ENCODE measurements around the gene LRRFIP1.

The LRRFIP1 gene

GRCh38 chr2:237633061-237633561, 5.7 kb downstream of the LRRFIP1 start:
- no peak for TF ChIP-seq MAX (IDR thresholded peaks at IDR 0.05)
- TF ChIP-seq TCF12 (IDR thresholded peaks at IDR 0.05; ENCODE audit: low read depth) = no peak

- TF ChIP-seq TAF1 (IDR thresholded peaks at IDR 0.05; ENCODE audit: low read depth) (no peak), TEAD4 (IDR thresholded peaks at IDR 0.05) (no peak), YY1 (IDR thresholded peaks at IDR 0.05; ENCODE audit: low read depth) (no peak)
These were observed 9.2 kb downstream of the LRRFIP1 start for GRCh38 chr2:237636578-237636977.

GRCh38 chr2:237637429-237638135, 10.2 kb downstream of the LRRFIP1 start:
- TF ChIP-seq USF1 (IDR thresholded peaks at IDR 0.05) (no peak), REST (IDR thresholded peaks at IDR 0.05; ENCODE audit: low read depth) (no peak), YY1 (IDR thresholded peaks at IDR 0.05; ENCODE audit: low read depth) (no peak), EP300 (IDR thresholded peaks at IDR 0.05; ENCODE audit: borderline replicate concordance) (no peak), ZBTB7A (IDR thresholded peaks at IDR 0.05; ENCODE audit: low read depth) (no peak), NFIC (IDR thresholded peaks at IDR 0.05) (no peak), CREB1 (IDR thresholded peaks at IDR 0.05; ENCODE audit: low read depth) (no peak), TEAD4 (IDR thresholded peaks at IDR 0.05) (no peak)

- TF ChIP-seq ZBTB7A (IDR thresholded peaks at IDR 0.05; ENCODE audit: low read depth) = no peak
- TF ChIP-seq RAD21 (IDR thresholded peaks at IDR 0.05; ENCODE audit: low read depth) = no peak
- TF ChIP-seq EP300 (IDR thresholded peaks at IDR 0.05; ENCODE audit: borderline replicate concordance) = no peak
- TF ChIP-seq USF1 (IDR thresholded peaks at IDR 0.05) = no peak
- TF ChIP-seq FOXM1 (IDR thresholded peaks at IDR 0.05; ENCODE audit: borderline replicate concordance, low read depth) = no peak
- no peak for TF ChIP-seq EGR1 (IDR thresholded peaks at IDR 0.05)
- no peak for TF ChIP-seq REST (IDR thresholded peaks at IDR 0.05; ENCODE audit: low read depth)
- no peak for TF ChIP-seq CREB1 (IDR thresholded peaks at IDR 0.05; ENCODE audit: low read depth)
- TF ChIP-seq TCF12 (IDR thresholded peaks at IDR 0.05; ENCODE audit: low read depth) = no peak
- no peak for TF ChIP-seq TAF1 (IDR thresholded peaks at IDR 0.05; ENCODE audit: low read depth)
- no peak for TF ChIP-seq NFIC (IDR thresholded peaks at IDR 0.05)
- no peak for TF ChIP-seq CEBPB (IDR thresholded peaks at IDR 0.05)
- no peak for TF ChIP-seq MAX (IDR thresholded peaks at IDR 0.05)
- no peak for TF ChIP-seq TEAD4 (IDR thresholded peaks at IDR 0.05)
These were observed 10.8 kb downstream of the LRRFIP1 start for GRCh38 chr2:237638176-237638575.

GRCh38 chr2:237639052-237639835, 11.9 kb downstream of the LRRFIP1 start:
- TF ChIP-seq TAF1 (IDR thresholded peaks at IDR 0.05; ENCODE audit: low read depth) (no peak), ZBTB7A (IDR thresholded peaks at IDR 0.05; ENCODE audit: low read depth) (no peak), MAX (IDR thresholded peaks at IDR 0.05) (no peak), EGR1 (IDR thresholded peaks at IDR 0.05) (no peak), TEAD4 (IDR thresholded peaks at IDR 0.05) (no peak), YY1 (IDR thresholded peaks at IDR 0.05; ENCODE audit: low read depth) (no peak), USF1 (IDR thresholded peaks at IDR 0.05) (no peak)
